ENCODE results near the gene RASSF4. TPM values are rescaled to one million over a fixed set of nuclear protein-coding genes. Genes with fewer than 3 reads are reported as not detected.

The RASSF4 gene
- total and polyA plus RNA-seq, 9 of the 15 experiments (the other 6 are each of a cell fraction or from before 2014, with no cell fraction given), result 0.01 to 0.62 (median 0.11) TPM; not detected in 3

GRCh38 chr10:44979281-44980191, 19.9 kb downstream of the RASSF4 start (continued):
- no peak for TF ChIP-seq AFF4 (CRISPR knock-in tag; IDR thresholded peaks at IDR 0.05)
- TF ChIP-seq NCOA6 (IDR thresholded peaks at IDR 0.05), result no peak
- TF ChIP-seq, protein P1, sequence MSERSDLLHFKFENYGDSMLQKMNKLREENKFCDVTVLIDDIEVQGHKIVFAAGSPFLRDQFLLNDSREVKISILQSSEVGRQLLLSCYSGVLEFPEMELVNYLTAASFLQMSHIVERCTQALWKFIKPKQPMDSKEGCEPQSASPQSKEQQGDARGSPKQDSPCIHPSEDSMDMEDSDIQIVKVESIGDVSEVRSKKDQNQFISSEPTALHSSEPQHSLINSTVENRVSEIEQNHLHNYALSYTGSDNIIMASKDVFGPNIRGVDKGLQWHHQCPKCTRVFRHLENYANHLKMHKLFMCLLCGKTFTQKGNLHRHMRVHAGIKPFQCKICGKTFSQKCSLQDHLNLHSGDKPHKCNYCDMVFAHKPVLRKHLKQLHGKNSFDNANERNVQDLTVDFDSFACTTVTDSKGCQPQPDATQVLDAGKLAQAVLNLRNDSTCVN (CRISPR knock-in tag; IDR thresholded peaks at IDR 0.05), result no peak
- no peak for TF ChIP-seq NR2C2 (CRISPR knock-in tag; IDR thresholded peaks at IDR 0.05)
- no peak for TF ChIP-seq NR2C2 (tag; IDR thresholded peaks at IDR 0.05)
- no peak for TF ChIP-seq ATF7 (IDR thresholded peaks at IDR 0.05)
